Astrocyte of the cerebellum (primary cell): ENCODE measurements around the gene RCE1.

ENCODE experiments used
- DNase-seq: peaks from one replicate; pipeline ENCODE4 v3.0.0-alpha.2; 2011; ENCODE audit warnings: low read depth
- H3K4me3 ChIP-seq: 2 replicates; pipeline ENCODE4 v1.5.1; 2011; ENCODE audit warnings: mild to moderate bottlenecking, low read depth, low read length, moderate library complexity
- in situ Hi-C: cut with HindIII; loops from 2 replicates; pipeline ENCODE4 v1.10.0; 2017; ENCODE audit warnings: low sequenced_read_pairs
- TF ChIP-seq, protein P1 (sequence below): IDR thresholded peaks from 2 replicates; pipeline ENCODE4 v1.5.1; 2012; ENCODE audit warnings: low read length, low read depth, moderate library complexity, mild to moderate bottlenecking; ENCODE audit errors: missing control alignments

Gene RCE1

DNA sequence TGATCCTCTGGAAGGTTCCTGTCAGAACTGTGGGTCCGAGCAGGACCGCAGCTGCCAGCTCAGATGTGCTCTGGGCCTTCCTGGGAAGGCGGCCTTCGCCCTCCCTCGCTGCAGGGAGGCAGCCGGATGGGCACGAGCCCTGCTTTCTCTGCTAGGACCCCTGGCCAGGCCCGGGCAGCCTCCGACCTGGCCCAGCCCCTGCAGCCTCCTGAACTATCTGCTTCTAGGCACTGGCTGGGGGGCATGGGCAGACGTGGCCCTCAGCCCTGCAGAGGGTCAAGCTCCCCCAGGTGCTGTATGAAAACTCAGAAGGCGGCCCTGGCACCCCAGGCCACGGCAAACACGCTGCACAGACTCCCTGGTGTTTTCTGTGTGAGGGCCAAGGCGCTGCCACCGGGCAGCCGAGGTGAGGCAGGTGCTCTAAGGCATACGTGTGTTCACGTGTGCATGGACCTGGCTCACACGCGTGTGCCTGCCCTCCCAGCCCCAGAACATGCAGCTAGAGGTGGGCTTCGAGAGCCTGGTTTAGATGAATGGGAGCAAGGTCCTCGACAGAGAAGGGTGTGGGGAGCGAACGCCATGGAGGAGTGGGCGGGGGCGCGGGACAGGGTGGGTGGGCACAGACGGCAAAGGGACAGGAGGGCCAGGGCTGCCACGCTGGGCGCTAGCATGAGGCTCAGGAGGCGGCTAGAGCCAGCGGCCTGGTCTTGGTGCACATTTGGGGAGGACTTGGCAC lies 18.0 kb downstream of the RCE1 start:
- H3K4me3 ChIP-seq, result no peak overlapping the region
- no peak for DNase-seq
- TF ChIP-seq, protein P1, sequence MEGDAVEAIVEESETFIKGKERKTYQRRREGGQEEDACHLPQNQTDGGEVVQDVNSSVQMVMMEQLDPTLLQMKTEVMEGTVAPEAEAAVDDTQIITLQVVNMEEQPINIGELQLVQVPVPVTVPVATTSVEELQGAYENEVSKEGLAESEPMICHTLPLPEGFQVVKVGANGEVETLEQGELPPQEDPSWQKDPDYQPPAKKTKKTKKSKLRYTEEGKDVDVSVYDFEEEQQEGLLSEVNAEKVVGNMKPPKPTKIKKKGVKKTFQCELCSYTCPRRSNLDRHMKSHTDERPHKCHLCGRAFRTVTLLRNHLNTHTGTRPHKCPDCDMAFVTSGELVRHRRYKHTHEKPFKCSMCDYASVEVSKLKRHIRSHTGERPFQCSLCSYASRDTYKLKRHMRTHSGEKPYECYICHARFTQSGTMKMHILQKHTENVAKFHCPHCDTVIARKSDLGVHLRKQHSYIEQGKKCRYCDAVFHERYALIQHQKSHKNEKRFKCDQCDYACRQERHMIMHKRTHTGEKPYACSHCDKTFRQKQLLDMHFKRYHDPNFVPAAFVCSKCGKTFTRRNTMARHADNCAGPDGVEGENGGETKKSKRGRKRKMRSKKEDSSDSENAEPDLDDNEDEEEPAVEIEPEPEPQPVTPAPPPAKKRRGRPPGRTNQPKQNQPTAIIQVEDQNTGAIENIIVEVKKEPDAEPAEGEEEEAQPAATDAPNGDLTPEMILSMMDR, result no peak
- in situ Hi-C loops, result no loop called here

DNA sequence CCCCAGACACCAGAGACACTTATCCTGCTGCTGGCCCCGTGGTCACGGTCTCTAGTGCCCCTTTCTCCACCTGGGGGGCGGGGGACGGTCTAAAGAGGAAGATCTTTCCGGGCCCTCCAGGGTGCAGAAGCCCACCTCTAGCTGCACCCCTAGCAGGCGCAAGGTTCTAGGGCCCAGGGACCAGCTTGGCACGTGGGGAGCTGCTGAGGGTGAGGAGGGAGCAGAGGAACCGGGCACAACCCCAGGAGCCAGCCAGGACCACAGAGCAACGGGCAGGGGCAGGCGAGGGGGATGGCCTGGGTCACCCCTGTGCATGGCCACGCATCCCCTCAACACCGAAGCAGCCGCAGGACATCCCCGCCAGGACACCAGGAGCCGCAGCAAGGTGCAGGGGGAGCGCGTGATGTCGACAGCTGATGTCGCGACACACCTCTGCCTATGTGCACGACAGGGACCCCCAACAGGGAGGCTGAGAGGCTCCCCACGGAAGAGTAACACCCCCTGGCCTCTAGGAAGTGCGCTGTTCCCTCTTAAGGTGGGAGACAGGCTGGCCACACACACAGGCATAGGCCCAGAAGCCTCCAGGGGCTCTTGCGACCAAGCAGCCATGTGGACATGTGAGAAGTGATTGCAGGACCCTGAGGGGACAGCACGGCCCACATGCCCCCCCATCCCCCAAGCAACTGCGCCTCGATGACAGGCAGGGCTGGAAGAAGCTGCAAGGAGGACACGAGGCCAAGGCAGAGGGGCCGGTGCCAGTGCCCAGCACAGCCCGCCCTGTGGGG lies 18.7 kb downstream of the RCE1 start:
- in situ Hi-C loops, result no loop called here
- H3K4me3 ChIP-seq, result no peak overlapping the region
- DNase-seq, result no peak
- TF ChIP-seq, protein P1, result no peak

DNA sequence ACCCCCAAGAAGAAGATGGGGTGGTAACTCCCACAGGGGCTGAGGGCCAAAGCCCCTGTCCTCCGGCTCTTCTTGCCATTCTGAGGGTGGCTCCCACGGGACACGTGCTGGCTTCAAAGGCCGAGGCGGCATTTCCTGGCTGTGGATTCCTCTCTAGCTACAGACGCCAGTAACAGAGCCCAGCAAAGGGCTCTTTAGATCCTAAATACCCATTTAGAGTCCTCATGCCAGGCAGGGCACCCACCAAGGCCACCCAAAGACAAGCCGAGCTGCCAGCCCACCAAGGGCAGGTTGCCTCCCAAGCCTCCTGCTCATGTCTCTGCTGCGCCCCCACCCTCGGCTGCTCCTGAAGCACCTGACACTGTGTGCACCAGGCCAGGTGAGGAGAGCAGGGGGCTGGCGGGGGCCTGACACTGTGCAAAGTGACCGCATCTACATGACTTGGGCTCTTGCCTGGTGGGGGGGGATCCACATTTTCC lies 19.4 kb downstream of the RCE1 start:
- DNase-seq, result no peak
- TF ChIP-seq, protein P1, result no peak
- in situ Hi-C loops, result no loop called here

DNA sequence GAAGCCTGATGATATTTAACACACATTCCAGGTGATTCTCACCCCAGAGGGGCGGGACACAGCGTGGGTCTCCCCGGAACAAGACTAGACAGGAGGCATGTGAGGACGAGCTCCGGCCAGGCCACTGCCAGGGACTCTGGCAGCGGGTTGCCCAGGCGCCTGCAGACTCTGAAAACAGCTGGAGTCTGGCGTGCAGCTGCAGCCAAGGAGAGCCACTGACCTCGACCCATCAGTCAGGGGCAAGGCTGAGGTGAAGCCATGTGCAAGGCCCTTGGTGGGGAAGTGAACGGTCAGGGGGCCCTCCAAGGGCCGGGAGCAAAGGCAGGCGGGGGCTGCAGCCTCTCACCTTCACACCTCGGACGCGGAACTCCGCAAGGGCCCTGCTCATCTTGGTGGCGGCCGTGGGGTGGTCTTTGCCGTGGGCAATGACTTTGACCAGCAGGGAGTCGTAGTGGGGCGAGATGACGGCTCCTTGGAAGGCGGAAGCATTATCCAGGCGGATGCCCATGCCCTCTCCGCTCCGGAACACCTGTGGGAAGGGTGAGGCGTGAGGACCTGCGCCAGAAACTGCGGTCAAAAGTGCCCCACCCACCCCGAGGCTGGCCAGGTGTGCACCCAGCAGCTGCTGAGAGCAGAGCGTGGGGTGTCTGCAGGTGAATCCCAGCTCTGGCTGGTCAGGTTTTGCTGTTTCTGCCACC lies 20.3 kb downstream of the RCE1 start:
- TF ChIP-seq, protein P1, result no peak
- in situ Hi-C loops, result no loop called here
- DNase-seq, result no peak
- no peak overlapping the region for H3K4me3 ChIP-seq

More for the DNA sequence above, 19.4 kb downstream of the RCE1 start:
- no peak overlapping the region for H3K4me3 ChIP-seq

DNA sequence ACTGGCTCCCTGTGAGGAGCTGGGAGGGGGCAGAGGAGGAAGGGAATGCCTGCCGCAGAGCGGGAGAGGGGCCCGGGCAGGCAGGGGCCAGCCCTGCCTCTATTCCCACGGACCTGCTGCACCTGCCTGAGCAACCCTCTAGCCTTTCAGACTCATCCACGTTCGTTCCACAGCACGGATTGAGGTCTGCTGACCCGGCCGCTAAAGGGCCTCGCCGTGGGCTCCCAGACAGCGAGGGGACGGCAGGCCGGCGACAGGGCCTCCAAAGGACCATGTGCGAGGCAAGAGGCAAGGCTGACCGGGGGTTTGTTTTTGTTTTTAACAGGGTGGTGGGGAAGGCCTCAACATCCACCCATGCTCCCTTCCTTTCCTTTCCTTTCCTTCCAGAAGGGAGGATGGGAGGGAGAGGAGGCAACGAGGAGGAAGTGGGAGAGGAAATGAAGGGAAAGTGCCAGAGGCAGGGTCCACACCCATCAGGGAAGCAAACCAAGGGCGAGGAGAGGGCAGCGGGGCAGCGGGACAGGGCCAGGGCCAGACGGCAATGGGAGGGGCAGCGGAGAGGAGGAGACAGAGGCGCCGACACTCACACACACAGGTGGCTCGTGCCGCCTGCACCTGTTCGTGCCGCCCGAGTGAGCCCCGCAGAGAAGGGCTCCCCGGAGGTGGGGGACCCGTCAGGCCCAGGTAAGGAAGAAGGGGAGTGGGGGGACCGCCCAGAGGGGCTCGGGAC lies 21.1 kb downstream of the RCE1 start:
- no peak for DNase-seq
- H3K4me3 ChIP-seq, result no peak overlapping the region
- TF ChIP-seq, protein P1, result no peak
- in situ Hi-C loops, result no loop called here
